Spinal cord (tissue), 10 donors: ENCODE data around the gene CFB. TPM values are rescaled to one million over a fixed set of nuclear protein-coding genes. Genes with fewer than 3 reads are reported as not detected.

Experiments
- DNase-seq, 6 donors: peaks; one replicate each; pipeline versions ENCODE4 v3.0.0 to v3.0.0-alpha.2; 2013 to 2015; ENCODE audit warnings: low spot score in 6 of 6, low read depth in 4 of 6
- H3K27ac ChIP-seq: one replicate; pipeline ENCODE4 v1.5.1; 2013; ENCODE audit warnings: low read depth, low read length, control low read depth
- H3K27me3 ChIP-seq: one replicate; pipeline ENCODE4 v1.6.1; 2013; ENCODE audit warnings: low read length; ENCODE audit not compliant: control insufficient read depth, insufficient read depth
- H3K36me3 ChIP-seq: one replicate; pipeline ENCODE4 v1.6.1; 2013; ENCODE audit warnings: low read length; ENCODE audit not compliant: control insufficient read depth, insufficient read depth
- H3K4me1 ChIP-seq: one replicate; pipeline ENCODE4 v1.6.1; 2013; ENCODE audit warnings: low read length; ENCODE audit not compliant: control insufficient read depth, insufficient read depth
- H3K4me3 ChIP-seq: one replicate; pipeline ENCODE4 v1.5.1; 2013; ENCODE audit warnings: low read depth, low read length, control low read depth
- H3K9me3 ChIP-seq: one replicate; pipeline ENCODE4 v1.6.1; 2013; ENCODE audit warnings: low read length; ENCODE audit not compliant: control insufficient read depth, insufficient read depth
- WGBS: methylation state at CpG from one replicate; pipeline ENCODE4 v1.1.5; 2013; ENCODE audit warnings: missing lambda C conversion rate; ENCODE audit not compliant: insufficient coverage; 5-methylcytosine and 5-hydroxymethylcytosine counted together
- polyA plus RNA-seq, 2 donors: library from polyadenylated mRNA; unstranded; fragments of 120-200 nt; gene quantifications; one replicate each; pipeline ENCODE4 v1.2.1, GENCODE V29; 2013; ENCODE audit not compliant: insufficient read length in 2 of 2
- total RNA-seq, 2 donors: library from RNA; depleted of rRNA in 1 of 2; stranded (reverse); fragments of 120-200 nt in 1 of 2; fragments of >200 nt in 1 of 2; gene quantifications; one replicate each; pipeline versions ENCODE4 v1.2.3 to v1.2.4, GENCODE V29; 2013 to 2014
- donor health status: healthy.

Gene CFB
- total and polyA plus RNA-seq, 4 donors, result 1.6 to 21.8 (median 9.6) TPM

DNA sequence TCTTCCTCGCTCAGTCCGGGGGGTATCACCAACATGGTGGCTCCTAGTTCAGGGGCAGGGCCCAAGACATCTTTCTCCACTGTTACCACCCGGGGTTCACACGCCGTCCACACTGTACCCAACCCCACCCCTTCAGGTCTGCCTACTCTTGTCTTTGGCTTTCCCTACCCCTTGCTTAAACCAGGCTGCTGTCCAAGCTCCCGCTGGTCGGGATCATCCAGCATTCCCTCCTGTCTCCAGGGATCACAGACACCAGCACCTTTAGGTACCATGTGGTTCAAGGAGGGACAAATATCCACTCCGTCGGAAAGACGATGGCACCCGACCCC lies 12.5 kb downstream of the CFB start:
- no peak for DNase-seq
- Histone ChIP-seq H3K27me3 (no peaks in the 10 kb centered on the region), H3K27ac (peak overlapping the region; percentile 85), H3K4me3 (peak overlapping the region; percentile 93), H3K36me3 (peaks cover 65% of the 10 kb centered on the region), H3K9me3 (no peaks in the 10 kb centered on the region), H3K4me1 (peaks cover 18% of the 10 kb centered on the region)
- WGBS, result 7% methylated on average over 11 of the region's 11 CpGs

DNA sequence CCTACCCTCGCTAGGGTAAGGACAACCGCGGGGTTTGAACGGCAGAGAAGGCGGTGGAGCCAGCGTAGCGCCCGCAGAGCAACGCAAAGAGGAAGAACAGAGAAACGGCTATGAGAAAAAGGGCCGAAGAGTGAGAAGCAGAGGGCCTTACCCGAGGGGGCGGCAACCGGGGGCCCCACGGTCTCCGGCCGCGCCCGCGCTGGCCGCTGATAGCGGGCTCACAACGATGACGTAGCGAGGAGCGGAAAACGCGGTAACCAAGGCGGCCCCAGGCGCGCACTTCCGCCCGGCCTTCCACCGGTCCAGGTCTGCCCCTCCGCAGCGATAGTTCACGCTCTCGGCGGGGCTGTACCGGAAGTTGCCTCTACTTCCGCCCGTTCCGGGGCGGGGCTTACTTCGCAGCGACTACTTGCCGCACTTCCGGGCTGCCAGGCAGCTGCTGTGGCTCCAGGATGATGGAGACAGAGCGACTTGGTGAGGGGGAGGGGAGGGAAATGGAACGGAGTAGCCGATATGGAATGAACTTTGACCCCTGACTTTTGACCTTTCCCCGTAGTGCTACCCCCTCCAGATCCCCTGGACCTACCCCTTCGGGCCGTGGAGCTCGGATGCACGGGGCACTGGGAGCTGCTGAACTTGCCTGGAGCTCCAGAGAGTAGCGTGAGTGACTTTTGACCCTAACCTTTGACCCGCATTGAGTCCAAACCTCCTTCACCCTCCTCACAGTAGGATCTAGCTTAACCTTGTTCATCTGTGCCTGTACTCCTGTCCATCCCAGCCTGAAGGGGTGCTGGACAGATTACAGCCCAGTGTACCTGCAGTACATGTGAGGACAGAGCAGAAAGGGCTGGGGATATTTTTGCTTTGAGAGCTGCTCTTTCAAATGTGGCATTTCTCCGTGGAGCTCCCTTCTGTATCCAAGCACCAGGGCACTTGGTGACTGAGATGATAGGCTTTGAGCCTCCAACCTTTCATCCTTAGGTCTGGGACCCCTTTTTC lies 13.1 kb downstream of the CFB start, which contains the start of the genes NELFE and SKIC2:
Gene NELFE, minus strand, starts transcription at position 231 of the 999 bp plus-strand sequence. CDS start 525 bp downstream, outside the sequence.
Gene SKIC2, plus strand, starts transcription at position 435 of the 999 bp plus-strand sequence. Its CDS starts 18 bp downstream, at position 453.
- Histone ChIP-seq H3K27ac (peak within 1 kb of the TSS; percentile 85), H3K36me3 (peaks cover 65% of the 10 kb centered on the region), H3K4me3 (peak within 1 kb of the TSS; percentile 93), H3K4me1 (peaks cover 18% of the 10 kb centered on the region), H3K27me3 (no peaks in the 10 kb centered on the region), H3K9me3 (no peaks in the 10 kb centered on the region)
- WGBS, result 0% methylated on average over 55 of the region's 59 CpGs
- DNase-seq, result peak; percentile 90 to 99 (median 95)

DNA sequence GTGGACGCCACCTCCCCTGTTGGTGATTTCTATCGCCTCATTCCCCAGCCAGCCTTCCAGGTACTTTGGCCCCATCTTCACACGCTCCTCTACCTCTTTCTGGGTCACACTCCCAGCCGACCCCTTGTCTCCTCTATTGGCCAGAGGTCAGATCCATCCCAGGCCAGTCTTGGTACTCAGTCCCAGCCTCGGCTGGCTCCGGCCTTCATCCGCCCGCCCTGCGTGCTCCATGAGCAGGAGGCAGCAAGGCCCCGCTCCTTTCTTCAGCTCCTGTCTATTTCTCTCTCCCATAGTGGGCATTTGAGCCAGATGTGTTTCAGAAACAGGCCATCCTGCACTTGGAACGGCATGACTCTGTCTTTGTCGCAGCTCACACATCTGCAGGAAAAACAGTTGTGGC lies 15.7 kb downstream of the CFB start:
- peaks cover 66% of the 10 kb centered on the region for H3K36me3 ChIP-seq
- H3K27ac ChIP-seq, result no peak overlapping the region
- no peaks in the 10 kb centered on the region for H3K27me3 ChIP-seq
- H3K9me3 ChIP-seq, result no peaks in the 10 kb centered on the region
- no peak overlapping the region for H3K4me3 ChIP-seq
- peaks cover 18% of the 10 kb centered on the region for H3K4me1 ChIP-seq
- no peak for DNase-seq
- WGBS, result 97% methylated on average over 12 of the region's 12 CpGs

DNA sequence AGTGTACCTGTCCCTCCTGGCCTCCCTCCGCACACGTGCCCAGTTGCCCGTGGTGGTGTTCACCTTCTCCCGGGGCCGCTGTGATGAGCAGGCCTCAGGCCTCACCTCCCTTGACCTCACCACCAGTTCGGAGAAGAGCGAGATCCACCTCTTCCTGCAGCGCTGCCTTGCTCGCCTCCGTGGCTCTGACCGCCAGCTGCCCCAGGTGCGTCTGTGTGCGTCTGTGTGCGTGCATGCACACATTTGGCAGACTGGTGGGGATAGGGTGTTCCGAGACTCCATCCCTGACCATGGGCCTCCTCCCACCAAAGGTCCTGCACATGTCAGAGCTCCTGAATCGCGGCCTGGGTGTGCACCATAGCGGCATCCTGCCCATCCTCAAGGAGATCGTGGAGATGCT lies 18.0 kb downstream of the CFB start:
- H3K9me3 ChIP-seq, result no peaks in the 10 kb centered on the region
- no peaks in the 10 kb centered on the region for H3K27me3 ChIP-seq
- H3K4me1 ChIP-seq, result peaks cover 12% of the 10 kb centered on the region
- DNase-seq, result no peak
- H3K36me3 ChIP-seq, result peaks cover 86% of the 10 kb centered on the region
- H3K4me3 ChIP-seq, result no peak overlapping the region
- H3K27ac ChIP-seq, result no peak overlapping the region
- WGBS, result 98% methylated on average over 17 of the region's 19 CpGs

DNA sequence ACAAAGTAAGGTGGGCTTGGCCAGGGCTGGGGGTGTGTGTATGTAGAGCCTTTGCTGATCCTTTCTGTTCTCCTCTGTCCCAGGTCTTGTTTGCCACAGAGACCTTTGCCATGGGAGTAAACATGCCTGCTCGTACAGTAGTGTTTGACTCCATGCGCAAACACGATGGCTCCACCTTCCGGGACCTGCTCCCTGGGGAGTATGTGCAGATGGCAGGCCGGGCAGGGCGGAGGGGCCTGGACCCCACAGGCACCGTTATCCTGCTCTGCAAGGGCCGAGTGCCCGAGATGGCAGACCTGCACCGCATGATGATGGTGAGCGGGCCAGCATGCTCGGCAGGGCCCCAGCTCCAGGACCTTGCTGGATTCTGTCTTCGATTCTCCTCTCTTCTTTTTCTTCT lies 19.8 kb downstream of the CFB start:
- Histone ChIP-seq H3K9me3 (no peaks in the 10 kb centered on the region), H3K27me3 (no peaks in the 10 kb centered on the region), H3K27ac (no peak overlapping the region), H3K36me3 (peaks cover 95% of the 10 kb centered on the region), H3K4me1 (peaks cover 12% of the 10 kb centered on the region), H3K4me3 (no peak overlapping the region)
- 93% methylated on average over 13 of the region's 13 CpGs for WGBS
- DNase-seq, result no peak

DNA sequence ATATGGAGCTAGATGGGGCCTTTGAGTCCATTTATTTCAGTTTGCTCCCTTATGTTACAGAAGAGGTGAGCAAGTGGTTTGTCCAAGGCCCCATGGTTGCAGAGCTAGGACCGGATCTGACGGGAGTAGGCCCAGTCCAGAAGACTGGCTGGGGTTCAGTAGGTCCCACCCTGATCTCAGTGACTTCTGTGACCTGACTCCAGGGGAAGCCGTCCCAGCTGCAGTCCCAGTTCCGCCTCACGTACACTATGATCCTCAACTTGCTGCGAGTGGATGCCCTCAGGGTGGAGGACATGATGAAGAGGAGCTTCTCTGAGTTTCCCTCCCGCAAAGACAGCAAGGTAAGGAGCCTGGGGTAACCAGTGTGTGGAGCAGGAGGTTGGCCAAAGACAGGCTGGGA lies 20.6 kb downstream of the CFB start:
- no peaks in the 10 kb centered on the region for H3K27me3 ChIP-seq
- 95% methylated on average over 7 of the region's 7 CpGs for WGBS
- H3K9me3 ChIP-seq, result no peaks in the 10 kb centered on the region
- no peak for DNase-seq
- H3K4me1 ChIP-seq, result peaks cover 20% of the 10 kb centered on the region
- no peak overlapping the region for H3K27ac ChIP-seq
- no peak overlapping the region for H3K4me3 ChIP-seq
- peaks cover 92% of the 10 kb centered on the region for H3K36me3 ChIP-seq

DNA sequence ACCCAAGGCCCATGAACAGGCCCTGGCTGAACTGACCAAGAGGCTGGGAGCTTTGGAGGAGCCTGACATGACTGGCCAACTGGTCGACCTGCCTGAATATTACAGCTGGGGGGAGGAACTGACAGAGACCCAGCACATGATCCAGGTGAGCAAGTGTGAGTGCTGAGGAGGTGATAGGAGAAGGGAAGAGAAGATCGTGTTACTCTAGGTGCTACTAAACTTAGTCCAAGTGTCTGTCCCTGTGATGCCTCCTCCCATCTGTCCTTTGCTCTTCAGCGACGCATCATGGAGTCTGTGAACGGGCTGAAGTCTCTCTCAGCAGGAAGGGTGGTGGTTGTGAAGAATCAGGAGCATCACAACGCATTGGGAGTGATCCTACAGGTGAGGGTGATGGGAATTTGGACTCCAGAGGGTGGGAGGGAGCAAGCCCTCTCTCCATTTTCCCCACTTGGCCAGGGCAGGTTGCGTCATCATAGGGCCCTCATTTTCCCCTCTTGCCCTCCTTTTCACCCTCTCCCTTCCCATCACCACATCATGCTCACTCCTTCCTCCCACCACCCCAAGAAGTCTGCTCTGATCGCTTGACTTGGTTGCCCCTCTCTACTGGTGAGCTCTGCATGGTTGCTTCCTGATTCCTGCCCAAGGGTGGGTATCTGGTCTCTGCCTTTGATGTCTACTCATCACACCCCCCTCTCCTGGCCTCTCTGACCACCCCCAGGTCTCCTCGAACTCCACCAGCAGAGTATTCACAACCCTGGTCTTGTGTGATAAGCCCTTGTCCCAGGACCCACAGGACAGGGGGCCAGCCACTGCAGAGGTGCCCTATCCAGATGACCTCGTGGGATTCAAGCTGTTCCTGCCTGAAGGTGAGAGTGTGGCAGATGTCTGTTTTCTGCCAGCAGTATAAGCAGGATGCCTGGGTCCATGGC lies 21.4 kb downstream of the CFB start:
- Histone ChIP-seq H3K27me3 (no peaks in the 10 kb centered on the region), H3K27ac (no peak overlapping the region), H3K9me3 (no peaks in the 10 kb centered on the region), H3K4me1 (peaks cover 23% of the 10 kb centered on the region), H3K4me3 (no peak overlapping the region), H3K36me3 (peaks cover 84% of the 10 kb centered on the region)
- WGBS, result 90% methylated on average over 6 of the region's 10 CpGs
- no peak for DNase-seq

DNA sequence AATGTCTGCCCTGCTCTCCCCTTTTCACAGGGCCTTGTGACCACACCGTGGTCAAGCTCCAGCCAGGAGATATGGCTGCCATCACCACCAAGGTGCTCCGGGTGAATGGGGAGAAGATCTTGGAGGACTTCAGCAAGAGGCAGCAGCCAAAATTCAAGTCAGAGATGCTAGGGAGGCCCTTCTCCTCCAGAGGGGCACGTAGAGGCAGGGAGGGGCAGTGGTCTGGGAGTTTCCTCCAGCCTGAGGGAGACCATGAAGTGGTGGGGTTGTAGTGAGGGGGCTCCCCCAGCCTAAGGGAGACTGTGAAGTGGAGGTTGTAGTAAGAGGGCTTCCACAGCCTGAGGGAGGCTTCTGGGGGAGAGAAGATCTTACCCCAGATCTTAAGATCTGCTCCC lies 22.0 kb downstream of the CFB start:
- Histone ChIP-seq H3K27me3 (no peaks in the 10 kb centered on the region), H3K9me3 (no peaks in the 10 kb centered on the region), H3K27ac (no peak overlapping the region), H3K36me3 (peaks cover 78% of the 10 kb centered on the region), H3K4me1 (peaks cover 28% of the 10 kb centered on the region), H3K4me3 (no peak overlapping the region)
- no peak for DNase-seq
- WGBS, result 95% methylated on average over 3 of the region's 3 CpGs

DNA sequence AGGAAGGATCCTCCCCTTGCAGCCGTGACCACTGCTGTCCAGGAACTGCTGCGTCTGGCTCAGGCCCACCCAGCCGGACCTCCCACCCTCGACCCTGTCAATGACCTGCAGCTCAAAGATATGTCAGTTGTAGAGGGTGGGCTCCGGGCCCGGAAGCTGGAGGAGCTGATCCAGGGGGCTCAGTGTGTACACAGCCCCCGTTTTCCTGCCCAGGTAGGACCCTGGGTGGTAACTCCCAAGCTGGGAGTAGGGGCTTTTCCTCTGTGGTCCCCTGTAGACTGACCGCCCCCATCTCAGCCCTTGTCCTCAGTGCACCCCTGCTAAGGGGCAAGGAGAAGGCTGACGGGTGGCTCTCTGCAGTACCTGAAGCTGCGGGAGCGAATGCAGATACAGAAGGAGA lies 22.4 kb downstream of the CFB start:
- no peak overlapping the region for H3K4me3 ChIP-seq
- no peak overlapping the region for H3K27ac ChIP-seq
- WGBS, result 90% methylated on average over 9 of the region's 11 CpGs
- H3K4me1 ChIP-seq, result peaks cover 30% of the 10 kb centered on the region
- H3K27me3 ChIP-seq, result no peaks in the 10 kb centered on the region
- no peaks in the 10 kb centered on the region for H3K9me3 ChIP-seq
- DNase-seq, result no peak
- H3K36me3 ChIP-seq, result peaks cover 74% of the 10 kb centered on the region
